GM12892 (cell line): ENCODE data around the gene PRDX6.
A peak's percentile ranks its signal among the peaks of the same experiment; 100 is the strongest.
"Not testable (repeated sequence)": the region's sequence is repeated elsewhere in the genome, so short reads cannot be mapped to it uniquely, and the experiment has no call there.

Experiments used
- DNase-seq: peaks from one replicate; pipeline ENCODE4 v3.0.0; 2011; ENCODE audit not compliant: insufficient read length
- FAIRE-seq: peaks from 2 replicates; lab custom pipeline; 2011; peaks lifted over from hg19 to GRCh38; lab: Jason Lieb, UNC
- POLR2A ChIP-seq: IDR thresholded peaks from 2 replicates; pipeline ENCODE4 v1.6.1; 2011; ENCODE audit warnings: low read depth, low read length, control low read depth
- POLR2AphosphoS5 ChIP-seq: IDR thresholded peaks from 2 replicates; pipeline ENCODE4 v1.6.1; 2011; ENCODE audit warnings: low read depth, low read length, control low read depth
- TAF1 ChIP-seq: IDR thresholded peaks from 2 replicates; pipeline ENCODE4 v1.6.1; 2011; ENCODE audit warnings: low read depth, mild to moderate bottlenecking, control low read depth, low read length, borderline replicate concordance

Gene PRDX6

GRCh38 chr1:173470608-173471007, 6.5 kb upstream of the PRDX6 start:
- TF ChIP-seq TAF1, result no peak
- no peak for TF ChIP-seq POLR2A
- no peak for TF ChIP-seq POLR2AphosphoS5
- FAIRE-seq (no peak), DNase-seq (no peak)

GRCh38 chr1:173473599-173474011, 3.5 kb upstream of the PRDX6 start:
- DNase-seq (no peak), FAIRE-seq (no peak)
- TF ChIP-seq POLR2A (no peak), TAF1 (no peak), POLR2AphosphoS5 (no peak)

GRCh38 chr1:173474097-173474779, 2.9 kb upstream of the PRDX6 start:
- TF ChIP-seq POLR2AphosphoS5, result no peak
- DNase-seq (no peak), FAIRE-seq (no peak)

- FAIRE-seq, DNase-seq: not testable (repeated sequence)
These were observed 2.2 kb upstream of the PRDX6 start for GRCh38 chr1:173474780-173475421.

- FAIRE-seq (no peak), DNase-seq (no peak)
- TF ChIP-seq POLR2AphosphoS5 (no peak), TAF1 (no peak), POLR2A (no peak)
These were observed 1.5 kb upstream of the PRDX6 start for GRCh38 chr1:173475564-173476196.

GRCh38 chr1:173476197-173476664, 904 bp upstream of the PRDX6 start:
- no peak for TF ChIP-seq TAF1
- FAIRE-seq (no peak), DNase-seq (no peak)

GRCh38 chr1:173476665-173477285, 360 bp upstream of the PRDX6 start:
- peak; percentile 50 for FAIRE-seq
- TF ChIP-seq POLR2A (peak; percentile 81), POLR2AphosphoS5 (peak; percentile 91), TAF1 (no peak; the same call in 1 of the 2 replicates)
- peak; percentile 74 for DNase-seq

GRCh38 chr1:173478094-173478674, 1.0 kb downstream of the PRDX6 start:
- TF ChIP-seq POLR2A, result no peak
- no peak for TF ChIP-seq TAF1
- no peak for TF ChIP-seq POLR2AphosphoS5
- FAIRE-seq (no peak), DNase-seq (no peak)

GRCh38 chr1:173479649-173480048, 2.5 kb downstream of the PRDX6 start:
- no peak for DNase-seq
- TF ChIP-seq POLR2AphosphoS5 (no peak), TAF1 (no peak), POLR2A (no peak)
- no peak for FAIRE-seq

GRCh38 chr1:173481195-173481772, 4.1 kb downstream of the PRDX6 start:
- no peak for DNase-seq
- TF ChIP-seq POLR2AphosphoS5 (no peak), TAF1 (no peak), POLR2A (no peak)
- FAIRE-seq, result no peak

GRCh38 chr1:173482683-173483082, 5.5 kb downstream of the PRDX6 start:
- DNase-seq, result no peak
- FAIRE-seq, result no peak
- no peak for TF ChIP-seq POLR2AphosphoS5
